CD14-positive monocyte (primary cell): ENCODE measurements around the gene BASP1. TPM values are rescaled to one million over a fixed set of nuclear protein-coding genes. Genes with fewer than 3 reads are reported as not detected.

Source experiments
- DNase-seq, 3 donors: peaks; one replicate each; pipeline ENCODE4 v3.0.0-alpha.2; 2011 to 2022
- H2AFZ ChIP-seq: 2 replicates; pipeline ENCODE4 v1.6.0; 2012; ENCODE audit warnings: mild to moderate bottlenecking, low read depth, low read length, inconsistent platforms; ENCODE audit not compliant: insufficient read depth, poor library complexity, severe bottlenecking
- H3K27ac ChIP-seq, 2 donors: 1 replicate in 1 of 2; 2 replicates in 1 of 2; pipeline ENCODE4 v1.5.1; 2012 to 2013; ENCODE audit warnings: low read length in 2 of 2, control low read depth in 1 of 2, inconsistent platforms in 1 of 2, low read depth in 1 of 2, mild to moderate bottlenecking in 1 of 2
- H3K27me3 ChIP-seq, 2 donors: one replicate each; pipeline versions ENCODE4 v1.6.0 to v1.6.1; 2011 to 2013; ENCODE audit warnings: low read length in 2 of 2; ENCODE audit not compliant: control insufficient read depth in 2 of 2, insufficient read depth in 2 of 2
- H3K36me3 ChIP-seq, 2 donors: replicated peaks in 1 of 2; 1 replicate in 1 of 2; 2 replicates in 1 of 2; pipeline versions ENCODE4 v1.5.1 to v1.6.1; 2012 to 2013; ENCODE audit warnings: low read length in 2 of 2, control low read depth in 1 of 2, inconsistent platforms in 1 of 2, mild to moderate bottlenecking in 1 of 2; ENCODE audit not compliant: insufficient read depth in 2 of 2, control insufficient read depth in 1 of 2
- H3K4me1 ChIP-seq, 2 donors: 1 replicate in 1 of 2; 2 replicates in 1 of 2; pipeline versions ENCODE4 v1.5.1 to v1.6.1; 2012 to 2013; ENCODE audit warnings: low read length in 2 of 2, control low read depth in 1 of 2, inconsistent platforms in 1 of 2, mild to moderate bottlenecking in 1 of 2, moderate library complexity in 1 of 2; ENCODE audit not compliant: insufficient read depth in 2 of 2, control insufficient read depth in 1 of 2
- H3K4me2 ChIP-seq: replicated peaks from 2 replicates; pipeline ENCODE3; 2012; ENCODE audit warnings: low read length, moderate library complexity, mild to moderate bottlenecking; ENCODE audit not compliant: poor library complexity, severe bottlenecking; ENCODE audit errors: extremely low read depth
- H3K4me3 ChIP-seq, 3 experiments: fragments of 200-600 bp in 1 of 3; sonication (generic) in 1 of 3; replicated peaks in 1 of 3; 1 replicate in 2 of 3; 2 replicates in 1 of 3; pipeline ENCODE4 v1.5.1; 2011 to 2013; ENCODE audit warnings: low read length in 3 of 3, mild to moderate bottlenecking in 3 of 3, control low read depth in 2 of 3, low read depth in 2 of 3, inconsistent platforms in 1 of 3, moderate library complexity in 1 of 3
- H3K79me2 ChIP-seq: 2 replicates; pipeline ENCODE4 v1.6.0; 2012; ENCODE audit warnings: mild to moderate bottlenecking, control low read depth, inconsistent platforms, low read length, moderate library complexity; ENCODE audit not compliant: insufficient read depth
- H3K9ac ChIP-seq: 2 replicates; pipeline ENCODE4 v1.6.0; 2017; ENCODE audit warnings: low read length, mild to moderate bottlenecking; ENCODE audit not compliant: insufficient read depth, poor library complexity, severe bottlenecking
- H3K9me3 ChIP-seq, 2 donors: replicated peaks in 1 of 2; 1 replicate in 1 of 2; 2 replicates in 1 of 2; pipeline versions ENCODE4 v1.5.1 to v1.6.1; 2012 to 2013; ENCODE audit warnings: low read length in 2 of 2, control low read depth in 1 of 2; ENCODE audit not compliant: control insufficient read depth in 1 of 2, insufficient read depth in 1 of 2
- H4K20me1 ChIP-seq: 2 replicates; pipeline ENCODE4 v1.6.0; 2012; ENCODE audit warnings: mild to moderate bottlenecking, low read length, control low read depth, moderate library complexity; ENCODE audit not compliant: insufficient read depth
- H3K27ac Mint-ChIP-seq, 7 donors: one replicate each; pipeline ENCODE4 v1.8.0; 2020; ENCODE audit warnings: mild to moderate bottlenecking in 7 of 7, mixed read lengths in 7 of 7, moderate library complexity in 6 of 7, inconsistent platforms in 2 of 7
- H3K27me3 Mint-ChIP-seq, 3 donors: one replicate each; pipeline ENCODE4 v1.8.0; 2021 to 2022; ENCODE audit warnings: low read depth in 3 of 3, mild to moderate bottlenecking in 3 of 3, mixed read lengths in 3 of 3, moderate library complexity in 3 of 3, inconsistent platforms in 1 of 3
- H3K36me3 Mint-ChIP-seq, 2 donors: one replicate each; pipeline ENCODE4 v1.8.0; 2020; ENCODE audit warnings: mixed read lengths in 2 of 2, inconsistent platforms in 1 of 2, mild to moderate bottlenecking in 1 of 2
- H3K4me1 Mint-ChIP-seq: one replicate; pipeline ENCODE4 v1.8.0; 2020; ENCODE audit warnings: mild to moderate bottlenecking, mixed read lengths
- H3K4me3 Mint-ChIP-seq, 2 donors: one replicate each; pipeline ENCODE4 v1.8.0; 2020; ENCODE audit warnings: mild to moderate bottlenecking in 2 of 2, mixed read lengths in 2 of 2, moderate library complexity in 1 of 2
- H3K9me3 Mint-ChIP-seq, 7 donors: one replicate each; pipeline ENCODE4 v1.8.0; 2020 to 2022; ENCODE audit warnings: mixed read lengths in 7 of 7, mild to moderate bottlenecking in 6 of 7, moderate library complexity in 6 of 7, inconsistent platforms in 2 of 7
- WGBS: methylation state at CpG from one replicate; pipeline ENCODE4 v1.1.5; 2013; ENCODE audit warnings: missing lambda C conversion rate; ENCODE audit not compliant: insufficient coverage; 5-methylcytosine and 5-hydroxymethylcytosine counted together
- intact Hi-C, 2 donors: fragments of 100-400 bp; cut with micrococcal nuclease; formaldehyde crosslinking; loops; one replicate each; pipeline versions ENCODE4 v1.15.0 to v1.15.1; 2023
- polyA plus RNA-seq, 3 donors: library from polyadenylated mRNA; depleted of rRNA in 1 of 3; unstranded in 2 of 3; stranded (reverse) in 1 of 3; fragments of 300-500 nt in 2 of 3; fragments of >200 nt in 1 of 3; fragmentation: Illumina TruSeq in 2 of 3; gene quantifications; 1 replicate in 2 of 3; 2 replicates in 1 of 3; pipeline ENCODE4 v1.2.3, GENCODE V29; 2012 to 2021
- TF ChIP-seq, protein P1 (sequence below): fragments of 200-600 bp; IDR thresholded peaks from one replicate; pipeline ENCODE4 v1.8.0; 2022; ENCODE audit warnings: antibody characterized with exemption, mild to moderate bottlenecking

The BASP1 gene
- polyA plus RNA-seq, 3 donors, result 23.7 to 61.6 (median 36.6) TPM

DNA sequence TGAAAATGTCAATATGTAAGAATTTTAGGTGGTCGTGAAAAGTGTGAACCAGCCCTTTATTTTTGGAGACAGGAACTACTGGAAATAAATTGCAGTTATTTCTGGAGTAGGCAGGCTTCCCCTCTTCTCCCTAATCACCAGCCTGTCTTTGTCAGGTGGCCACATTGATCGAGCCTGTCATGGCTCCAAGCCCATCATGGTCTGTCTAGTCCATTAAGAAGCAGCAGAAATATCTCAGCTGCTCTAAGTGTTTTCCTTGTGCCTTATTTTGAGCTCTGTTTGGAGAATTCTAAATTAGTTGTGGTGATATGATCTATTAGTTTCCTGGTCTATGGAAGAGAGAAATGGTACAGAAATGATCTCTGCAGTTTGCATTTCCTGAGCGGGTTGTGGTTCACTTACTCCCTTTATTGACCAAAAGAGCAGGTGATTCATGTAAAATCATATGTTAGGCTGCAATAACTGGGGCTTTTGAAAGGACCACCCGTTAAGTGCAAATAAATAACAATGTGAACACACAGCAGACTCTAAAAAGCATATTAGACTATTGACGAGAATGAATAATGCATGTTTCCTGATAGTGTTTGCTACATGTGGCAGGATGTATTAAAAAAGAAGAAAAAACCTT, 42.3 kb downstream of the BASP1 start:
- intact Hi-C loops, result loop anchor here (5.0 to 10.0 kb wide), 5 partner anchors 37 to 175 kb away; partner anchors contain the start of gene BASP1 (in 1 of the 2)

DNA sequence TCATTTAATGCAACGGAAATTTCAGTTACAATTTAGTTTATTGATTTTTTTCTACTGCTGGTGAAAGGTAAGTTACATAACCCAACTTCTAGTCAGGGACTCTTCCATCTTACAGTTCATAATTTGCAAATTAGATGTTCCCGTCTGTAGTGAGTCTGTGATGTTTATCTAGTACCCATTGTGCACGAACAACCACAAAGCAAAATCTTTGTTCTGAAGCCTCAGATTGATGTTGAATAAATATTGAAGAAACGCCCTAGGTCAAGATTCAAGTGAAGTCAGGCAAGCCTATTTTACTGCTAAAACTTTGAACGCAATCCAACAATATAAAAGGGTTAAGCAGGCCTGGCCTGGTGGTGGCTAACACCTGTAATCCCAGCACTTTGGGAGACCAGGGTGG, 43.1 kb downstream of the BASP1 start:
- no peak overlapping the region for H3K27ac Mint-ChIP-seq
- H3K36me3 Mint-ChIP-seq, result peaks cover 34 to 37% of the 10 kb centered on the region in 2 donors
- H3K27me3 ChIP-seq, result no peaks in the 10 kb centered on the region
- H3K27ac ChIP-seq, result no peak overlapping the region
- H3K4me1 ChIP-seq, result peaks cover 24 to 29% of the 10 kb centered on the region in 2 donors
- H4K20me1 ChIP-seq, result peaks cover 7% of the 10 kb centered on the region
- WGBS, result no CpG with 5 or more reads among the region's 5 CpGs
- H3K4me1 Mint-ChIP-seq, result peaks cover 36% of the 10 kb centered on the region
- no peaks in the 10 kb centered on the region for H3K27me3 Mint-ChIP-seq
- no peak overlapping the region for H2AFZ ChIP-seq
- TF ChIP-seq, protein P1, sequence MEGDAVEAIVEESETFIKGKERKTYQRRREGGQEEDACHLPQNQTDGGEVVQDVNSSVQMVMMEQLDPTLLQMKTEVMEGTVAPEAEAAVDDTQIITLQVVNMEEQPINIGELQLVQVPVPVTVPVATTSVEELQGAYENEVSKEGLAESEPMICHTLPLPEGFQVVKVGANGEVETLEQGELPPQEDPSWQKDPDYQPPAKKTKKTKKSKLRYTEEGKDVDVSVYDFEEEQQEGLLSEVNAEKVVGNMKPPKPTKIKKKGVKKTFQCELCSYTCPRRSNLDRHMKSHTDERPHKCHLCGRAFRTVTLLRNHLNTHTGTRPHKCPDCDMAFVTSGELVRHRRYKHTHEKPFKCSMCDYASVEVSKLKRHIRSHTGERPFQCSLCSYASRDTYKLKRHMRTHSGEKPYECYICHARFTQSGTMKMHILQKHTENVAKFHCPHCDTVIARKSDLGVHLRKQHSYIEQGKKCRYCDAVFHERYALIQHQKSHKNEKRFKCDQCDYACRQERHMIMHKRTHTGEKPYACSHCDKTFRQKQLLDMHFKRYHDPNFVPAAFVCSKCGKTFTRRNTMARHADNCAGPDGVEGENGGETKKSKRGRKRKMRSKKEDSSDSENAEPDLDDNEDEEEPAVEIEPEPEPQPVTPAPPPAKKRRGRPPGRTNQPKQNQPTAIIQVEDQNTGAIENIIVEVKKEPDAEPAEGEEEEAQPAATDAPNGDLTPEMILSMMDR, result no peak
- DNase-seq, result no peak
- intact Hi-C loops, result no loop called here
- no peak overlapping the region for H3K4me3 Mint-ChIP-seq
- peaks cover 0 to 9% of the 10 kb centered on the region in 2 donors for H3K36me3 ChIP-seq
- H3K79me2 ChIP-seq, result peaks cover 95% of the 10 kb centered on the region
- no peaks in the 10 kb centered on the region for H3K9me3 ChIP-seq
- H3K4me2 ChIP-seq, result no peak overlapping the region
- no peak overlapping the region for H3K4me3 ChIP-seq
- H3K9ac ChIP-seq, result no peak overlapping the region
- H3K9me3 Mint-ChIP-seq, result peaks cover 8 to 21% (median 10%) of the 10 kb centered on the region in 7 donors

More for the DNA sequence above, 42.3 kb downstream of the BASP1 start:
- Mint-ChIP-seq H3K27me3 (no peaks in the 10 kb centered on the region), H3K4me1 (peaks cover 45% of the 10 kb centered on the region), H3K9me3 (peaks cover 8 to 21% (median 10%) of the 10 kb centered on the region in 7 donors), H3K4me3 (no peak overlapping the region), H3K27ac (peak overlapping the region in 3 of 7 donors; percentile 23 to 52 (median 44)), H3K36me3 (peaks cover 32 to 34% of the 10 kb centered on the region in 2 donors)
- peak overlapping the region in 1 of 2 donors; percentile 20 for H3K27ac ChIP-seq
- H2AFZ ChIP-seq, result no peak overlapping the region
- no peak for DNase-seq
- no peak overlapping the region for H3K4me2 ChIP-seq
- peaks cover 88% of the 10 kb centered on the region for H3K79me2 ChIP-seq
- peaks cover 0 to 5% of the 10 kb centered on the region in 2 donors for H3K36me3 ChIP-seq
- peaks cover 29 to 37% of the 10 kb centered on the region in 2 donors for H3K4me1 ChIP-seq
- TF ChIP-seq, protein P1, result no peak
- 90% methylated on average over 2 of the region's 5 CpGs for WGBS
- no peaks in the 10 kb centered on the region for H3K27me3 ChIP-seq
- H3K9ac ChIP-seq, result no peak overlapping the region
- no peaks in the 10 kb centered on the region for H3K9me3 ChIP-seq
- no peak overlapping the region for H3K4me3 ChIP-seq
- no peaks in the 10 kb centered on the region for H4K20me1 ChIP-seq
